C1 segment of cervical spinal cord (tissue), 14 donors: ENCODE data around the gene NR2F2.

Experiments
- DNase-seq, 14 donors: peaks; one replicate each; lab custom pipeline; 2025; lab: John Stamatoyannopoulos, UW

Gene NR2F2

GRCh38 chr15:96341513-96342405, 11.3 kb downstream of the NR2F2 start:
- DNase-seq, result no peak

- no peak for DNase-seq
These were observed 12.1 kb downstream of the NR2F2 start for GRCh38 chr15:96342406-96343112.

- no peak for DNase-seq
These were observed 12.9 kb downstream of the NR2F2 start for GRCh38 chr15:96343113-96344059.

- DNase-seq, result no peak
These were observed 13.7 kb downstream of the NR2F2 start for GRCh38 chr15:96344060-96344705.

GRCh38 chr15:96344706-96345559, 14.4 kb downstream of the NR2F2 start:
- DNase-seq, result no peak

GRCh38 chr15:96345560-96346399, 15.3 kb downstream of the NR2F2 start:
- DNase-seq, result peak in 11 of 14 donors; percentile 25 to 77 (median 61)

- no peak for DNase-seq
These were observed 16.0 kb downstream of the NR2F2 start for GRCh38 chr15:96346409-96346970.

- no peak for DNase-seq
These were observed 16.9 kb downstream of the NR2F2 start for GRCh38 chr15:96347181-96348111.

- DNase-seq, result no peak
These were observed 17.9 kb downstream of the NR2F2 start for GRCh38 chr15:96348112-96349027.

GRCh38 chr15:96349034-96349856, 18.7 kb downstream of the NR2F2 start:
- DNase-seq, result no peak

- no peak for DNase-seq
These were observed 19.6 kb downstream of the NR2F2 start for GRCh38 chr15:96349857-96350720.

- no peak for DNase-seq
These were observed 20.6 kb downstream of the NR2F2 start for GRCh38 chr15:96350934-96351724.

GRCh38 chr15:96351761-96352603, 21.5 kb downstream of the NR2F2 start:
- DNase-seq, result no peak
